GM19372 (cell line): ENCODE data around the gene MAB21L4.

ENCODE experiments used
- ATAC-seq: cut with Tn5 transposase; IDR thresholded peaks from one replicate; pipeline ENCODE4 v1.9.1; 2021; ENCODE audit warnings: mild to moderate bottlenecking, low read depth, moderate library complexity; ENCODE audit not compliant: unreplicated experiment

MAB21L4 gene

DNA sequence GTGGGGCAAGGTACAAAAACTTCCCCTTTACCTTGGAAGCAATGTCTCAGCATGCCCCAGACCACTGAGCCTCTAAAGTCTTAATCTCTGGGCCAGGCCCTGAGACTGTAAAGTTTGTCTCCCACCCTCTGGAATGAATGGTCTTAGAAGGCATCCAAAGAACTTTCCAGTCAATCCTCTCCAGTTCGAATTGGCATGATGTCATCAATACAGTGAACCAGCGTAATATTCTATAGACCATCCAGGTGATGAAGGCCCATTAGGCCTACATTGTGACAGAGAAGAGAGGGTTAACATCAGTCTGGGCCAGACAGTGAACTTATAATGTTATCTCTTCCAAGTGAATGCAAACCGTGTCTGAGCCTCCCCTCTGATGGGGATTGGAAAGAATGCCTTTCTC is 11.2 kb downstream of the MAB21L4 start:
- no peak for ATAC-seq

DNA sequence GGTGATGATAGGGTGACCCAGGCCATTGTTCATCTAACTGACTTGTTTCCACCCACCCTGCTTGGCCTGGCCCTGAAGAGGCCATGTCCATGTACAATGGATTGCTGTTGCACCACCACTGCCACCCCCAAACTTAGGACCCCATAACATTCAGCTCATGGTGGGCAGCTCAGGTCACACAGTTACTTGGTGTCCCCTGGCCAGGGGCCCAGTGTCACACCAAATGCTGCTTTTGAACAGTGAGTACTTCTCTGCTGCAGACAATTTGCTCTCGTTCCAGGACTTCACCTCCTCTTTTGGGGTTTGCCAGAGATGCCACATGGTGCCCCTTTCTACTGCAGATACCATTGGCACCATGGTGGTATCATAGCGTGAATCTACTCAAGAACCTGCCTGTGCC is 11.7 kb downstream of the MAB21L4 start:
- no peak for ATAC-seq

GRCh38 chr2:240881913-240882312 is 14.0 kb downstream of the MAB21L4 start:
- ATAC-seq = no peak

DNA sequence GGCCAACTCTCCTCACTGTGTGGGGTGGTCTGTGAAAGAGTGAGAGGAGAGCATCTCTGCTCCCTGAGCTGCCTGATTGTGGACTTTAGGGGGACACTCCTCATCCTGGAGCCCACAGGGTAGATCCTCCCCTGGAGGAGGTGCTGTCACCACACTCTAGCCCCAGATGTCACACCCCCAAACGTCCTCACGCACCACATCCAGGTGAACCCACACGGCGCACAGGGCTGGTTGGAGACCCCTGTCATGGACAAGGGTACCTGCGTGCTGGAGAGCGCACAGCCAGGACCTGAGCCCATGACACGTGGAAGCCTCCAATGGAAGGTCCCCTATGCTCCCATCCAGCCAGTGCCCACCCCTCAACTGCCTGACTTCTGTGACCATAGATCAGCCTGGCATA is 16.9 kb downstream of the MAB21L4 start:
- ATAC-seq = no peak

- ATAC-seq = no peak
These were observed 17.5 kb downstream of the MAB21L4 start for GRCh38 chr2:240878341-240878936.

DNA sequence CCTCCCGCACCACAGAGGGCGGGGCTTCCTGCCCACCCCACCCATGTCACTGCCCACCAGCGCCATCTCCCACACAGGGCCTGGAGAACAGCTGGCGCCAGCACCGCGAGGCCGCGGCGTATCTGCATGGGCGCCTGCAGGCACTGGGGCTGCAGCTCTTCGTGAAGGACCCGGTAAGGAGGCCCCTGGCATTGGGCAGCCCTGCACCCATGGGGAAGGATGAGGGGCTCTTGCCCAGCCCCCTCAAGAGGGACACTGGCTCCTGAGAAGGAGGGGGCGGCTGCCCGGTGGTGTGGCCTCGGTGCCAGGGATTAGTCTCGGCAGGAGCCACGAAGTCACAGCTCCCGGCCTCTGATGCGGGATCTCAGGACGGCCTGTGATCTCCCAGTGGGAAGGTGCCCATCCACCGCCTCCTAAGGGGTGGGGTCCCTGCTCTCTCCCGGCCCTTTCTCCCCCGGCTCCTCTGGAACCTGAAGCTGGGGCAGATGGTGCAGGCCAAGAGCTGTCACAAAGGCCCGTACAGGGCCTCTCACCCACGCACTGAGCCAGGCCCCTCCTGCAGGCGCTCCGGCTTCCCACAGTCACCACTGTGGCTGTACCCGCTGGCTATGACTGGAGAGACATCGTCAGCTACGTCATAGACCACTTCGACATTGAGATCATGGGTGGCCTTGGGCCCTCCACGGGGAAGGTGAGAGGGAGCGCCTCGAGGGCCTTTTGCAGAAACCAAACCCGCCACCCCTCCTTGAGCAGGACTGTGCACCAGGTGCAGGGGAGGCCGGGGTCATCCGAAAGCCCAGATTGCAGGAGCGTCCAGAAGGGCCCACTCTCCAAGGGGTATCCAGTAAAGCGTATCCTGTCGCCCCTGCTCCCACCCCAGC is 18.3 kb downstream of the MAB21L4 start:
- no peak for ATAC-seq

- ATAC-seq = no peak
These were observed 19.3 kb downstream of the MAB21L4 start for GRCh38 chr2:240876475-240877251.

DNA sequence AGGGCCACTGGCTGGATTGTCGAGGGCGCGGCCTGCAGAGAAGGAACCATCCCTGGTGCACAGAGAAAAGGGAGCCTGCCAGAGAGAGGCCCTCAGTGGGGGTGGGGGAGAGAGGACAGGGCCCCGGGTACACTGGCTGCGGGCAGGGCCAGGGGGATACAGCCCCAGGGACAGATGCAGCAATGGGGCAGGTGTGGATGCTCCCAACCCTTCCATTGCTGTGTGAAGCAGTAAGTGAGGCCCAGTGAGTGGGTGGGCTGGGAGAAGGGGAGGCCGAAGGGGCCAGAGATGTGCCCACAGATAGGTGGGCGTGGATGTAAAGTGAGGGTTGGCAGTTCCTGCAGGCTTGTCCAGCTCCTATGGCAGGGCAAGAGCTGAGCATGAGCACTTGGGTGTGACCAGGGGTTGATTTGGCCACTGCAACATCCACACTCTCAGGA is 19.9 kb downstream of the MAB21L4 start:
- ATAC-seq = no peak

- no peak for ATAC-seq
These were observed 20.5 kb downstream of the MAB21L4 start for GRCh38 chr2:240875228-240876034.

DNA sequence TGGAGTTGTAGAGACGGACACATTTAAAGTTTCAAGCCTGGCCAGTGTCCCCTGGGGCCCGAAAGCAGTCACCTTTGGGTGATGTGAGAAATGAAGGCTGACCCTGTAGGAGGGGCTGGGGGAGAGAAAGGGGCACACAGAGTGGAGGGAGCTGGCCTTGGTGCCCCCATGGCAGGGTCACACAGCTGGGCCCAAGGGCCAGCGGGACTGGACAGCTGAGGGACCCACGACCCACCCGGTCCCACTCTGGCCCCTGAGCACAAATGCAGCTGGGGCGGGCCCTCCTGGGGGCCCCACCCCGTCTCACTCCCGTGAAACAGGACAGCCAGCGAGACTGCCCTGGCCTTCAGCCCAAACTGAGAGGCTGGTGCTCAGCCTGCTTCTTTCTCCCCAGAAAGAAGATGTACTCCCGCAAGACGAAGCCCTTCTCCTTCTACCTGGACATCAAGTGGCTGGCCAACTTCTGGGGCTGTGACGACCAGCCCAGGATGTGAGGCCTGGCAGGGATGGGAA is 21.2 kb downstream of the MAB21L4 start:
- ATAC-seq = no peak

- no peak for ATAC-seq
These were observed 21.9 kb downstream of the MAB21L4 start for GRCh38 chr2:240873805-240874714.

DNA sequence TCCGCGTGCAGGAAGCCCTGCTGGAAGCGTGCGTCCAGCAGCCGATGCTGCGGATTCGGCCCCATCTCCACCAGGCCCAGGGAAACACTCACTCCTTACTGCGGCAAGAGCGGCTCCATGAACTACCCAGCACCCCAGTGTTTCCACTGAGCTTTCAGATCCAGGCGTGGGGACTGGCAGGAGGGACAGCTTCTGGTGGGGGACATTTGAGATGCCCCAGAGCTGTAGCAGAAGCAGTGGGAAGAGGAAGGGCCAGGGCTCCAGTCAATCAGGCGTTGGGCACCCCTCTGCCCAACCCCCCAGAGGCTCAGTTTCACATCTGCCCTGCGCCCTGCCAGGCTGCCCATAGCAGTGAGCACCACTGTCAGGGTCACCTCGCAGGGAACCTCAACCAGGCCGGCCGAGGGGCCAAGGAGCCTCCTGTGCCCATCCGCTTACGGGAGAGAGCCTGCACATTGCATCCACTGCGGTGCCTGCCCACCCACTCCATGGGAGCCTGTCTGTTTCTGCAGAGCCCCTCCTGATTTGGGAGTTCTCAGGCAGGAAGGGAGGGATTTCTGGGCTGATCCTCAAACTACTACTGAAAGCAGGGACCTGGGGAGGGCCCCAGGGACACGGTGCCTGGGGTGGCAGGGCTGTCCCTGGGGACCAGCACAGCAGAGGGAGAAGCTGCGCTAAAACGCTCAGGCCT is 22.7 kb downstream of the MAB21L4 start:
- no peak for ATAC-seq

- ATAC-seq = no peak
These were observed 23.4 kb downstream of the MAB21L4 start for GRCh38 chr2:240872317-240873097.

DNA sequence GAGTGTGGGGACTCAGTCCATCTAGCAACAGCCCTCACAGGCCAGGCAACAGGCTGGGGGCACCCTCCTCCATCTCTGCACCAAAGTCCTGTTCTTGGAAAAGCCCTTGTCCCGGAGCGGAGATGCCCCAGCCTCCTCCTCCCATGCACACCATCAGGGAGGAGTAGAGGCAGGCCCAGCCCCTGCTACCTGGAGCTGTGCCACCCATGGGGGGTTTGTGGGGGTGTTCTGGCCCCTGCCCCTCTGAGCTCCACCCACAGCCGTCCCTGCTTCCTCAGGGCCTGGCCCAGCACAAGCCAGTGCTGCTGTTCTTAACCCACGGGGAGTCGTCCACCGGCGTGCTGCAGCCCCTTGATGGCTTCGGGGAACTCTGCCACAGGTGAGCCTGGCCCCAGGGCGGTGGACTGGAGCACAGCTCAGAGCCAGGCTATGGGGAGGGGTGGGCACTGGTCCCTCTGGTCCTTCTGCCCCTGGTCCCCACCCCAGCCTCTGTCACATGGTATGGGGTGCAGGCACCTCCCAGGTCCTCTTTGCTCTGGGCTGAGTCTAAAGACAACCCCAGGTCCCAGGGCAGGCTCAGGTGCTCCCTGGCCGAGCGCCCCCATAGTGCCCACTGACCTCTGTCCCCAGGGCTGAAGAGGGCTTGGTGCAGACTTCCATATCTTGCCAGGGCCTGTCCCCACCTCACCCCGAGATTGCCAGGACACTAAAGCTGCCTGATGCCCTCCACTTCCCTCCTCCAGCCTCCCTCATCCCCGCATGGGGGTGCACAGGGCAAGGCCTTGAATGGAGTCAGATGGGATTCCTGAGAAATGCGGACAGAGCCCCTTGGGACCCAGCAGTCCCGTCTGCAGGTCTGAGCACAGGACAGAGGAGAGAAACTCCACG is 24.6 kb downstream of the MAB21L4 start:
- ATAC-seq = no peak

- no peak for ATAC-seq
These were observed 25.7 kb downstream of the MAB21L4 start for GRCh38 chr2:240869956-240870875.
